GM12878 (cell line): ENCODE measurements around the gene SQSTM1. TPM values are rescaled to one million over a fixed set of nuclear protein-coding genes. Genes with fewer than 3 reads are reported as not detected.

Experiments used
- ATF7 ChIP-seq: fragments of 450-650 bp; IDR thresholded peaks from 2 replicates; pipeline ENCODE4 v1.6.1; 2016; ENCODE audit warnings: low read depth, mild to moderate bottlenecking
- CBFB ChIP-seq: IDR thresholded peaks from 2 replicates; pipeline ENCODE4 v1.6.1; 2016; ENCODE audit warnings: antibody characterized with exemption, low read depth
- CBX3 ChIP-seq: fragments of 200-600 bp; sonication (generic); IDR thresholded peaks from 2 replicates; pipeline ENCODE4 v1.6.1; 2016; ENCODE audit warnings: low read depth, borderline replicate concordance
- EP300 ChIP-seq, 2 experiments: fragments of 150-350 bp in 1 of 2; IDR thresholded peaks; 2 replicates each; pipeline ENCODE4 v1.6.1; 2011 to 2012; ENCODE audit warnings: low read depth in 2 of 2, low read length in 2 of 2, borderline replicate concordance in 1 of 2, improper control_type of control experiment in 1 of 2, inconsistent platforms in 1 of 2; ENCODE audit not compliant: control insufficient read depth in 1 of 2
- EZH2 ChIP-seq: IDR thresholded peaks from 2 replicates; pipeline ENCODE4 v1.6.1; 2012; ENCODE audit warnings: low read depth, mild to moderate bottlenecking, control low read depth, inconsistent platforms, low read length, borderline replicate concordance; ENCODE audit not compliant: control insufficient read depth
- HCFC1 ChIP-seq: fragments of 150-350 bp; IDR thresholded peaks from 2 replicates; pipeline ENCODE4 v1.6.1; 2014; ENCODE audit warnings: low read length
- HDAC6 ChIP-seq: fragments of 200-600 bp; sonication (generic); IDR thresholded peaks from one replicate; pipeline ENCODE4 v1.8.0; 2017; ENCODE audit warnings: antibody characterized with exemption; ENCODE audit not compliant: unreplicated experiment
- HSF1 ChIP-seq: fragments of 150-350 bp; IDR thresholded peaks from 2 replicates; pipeline ENCODE4 v1.6.1; 2014; ENCODE audit warnings: mild to moderate bottlenecking, low read depth, low read length
- IRF5 ChIP-seq: fragments of 450-650 bp; IDR thresholded peaks from 2 replicates; pipeline ENCODE4 v1.6.1; 2017; ENCODE audit warnings: borderline replicate concordance
- JUNB ChIP-seq: IDR thresholded peaks from 2 replicates; pipeline ENCODE4 v1.6.1; 2016; ENCODE audit warnings: antibody characterized with exemption, mild to moderate bottlenecking
- LARP7 ChIP-seq: fragments of 450-650 bp; IDR thresholded peaks from 2 replicates; pipeline ENCODE4 v1.6.1; 2017; ENCODE audit warnings: mild to moderate bottlenecking
- MLLT1 ChIP-seq: fragments of 450-650 bp; IDR thresholded peaks from 2 replicates; pipeline ENCODE4 v1.6.1; 2016; ENCODE audit warnings: mild to moderate bottlenecking
- MTA2 ChIP-seq: fragments of 450-650 bp; IDR thresholded peaks from 2 replicates; pipeline ENCODE4 v1.6.1; 2016; ENCODE audit warnings: low read depth, mild to moderate bottlenecking, moderate library complexity
- MYB ChIP-seq: fragments of 150-350 bp; IDR thresholded peaks from 2 replicates; pipeline ENCODE4 v1.6.1; 2014; ENCODE audit warnings: mild to moderate bottlenecking, low read depth, low read length, borderline replicate concordance
- NR2F1 ChIP-seq: fragments of 450-650 bp; conservative IDR thresholded peaks from 2 replicates; pipeline ENCODE4 v1.6.1; 2017; ENCODE audit warnings: mild to moderate bottlenecking
- PKNOX1 ChIP-seq: fragments of 450-650 bp; IDR thresholded peaks from 2 replicates; pipeline ENCODE4 v1.6.1; 2016; ENCODE audit warnings: mild to moderate bottlenecking
- RAD51 ChIP-seq: fragments of 450-650 bp; IDR thresholded peaks from 2 replicates; pipeline ENCODE4 v1.6.1; 2016; ENCODE audit warnings: moderate library complexity, mild to moderate bottlenecking, inconsistent platforms
- SMC3 ChIP-seq: IDR thresholded peaks from 2 replicates; pipeline ENCODE4 v1.6.1; 2011; ENCODE audit warnings: low read length, improper control_type of control experiment, borderline replicate concordance
- SP1 ChIP-seq: IDR thresholded peaks from one replicate; pipeline ENCODE4 v1.6.1; 2011; ENCODE audit warnings: low read depth, low read length
- TAF1 ChIP-seq: IDR thresholded peaks from 2 replicates; pipeline ENCODE4 v1.6.1; 2011; ENCODE audit warnings: mild to moderate bottlenecking, low read depth, low read length, borderline replicate concordance
- USF1 ChIP-seq: IDR thresholded peaks from 2 replicates; pipeline ENCODE4 v1.6.1; 2011; ENCODE audit warnings: borderline replicate concordance, low read depth, mild to moderate bottlenecking, moderate library complexity, mixed read lengths, low read length; ENCODE audit not compliant: insufficient read depth; ENCODE audit errors: extremely low read length
- ZBTB33 ChIP-seq: fragments of 450-650 bp; IDR thresholded peaks from 2 replicates; pipeline ENCODE4 v1.6.1; 2017; ENCODE audit warnings: mild to moderate bottlenecking
- polyA plus RNA-seq, 11 experiments: library from polyadenylated mRNA; depleted of rRNA in 4 of 11; unstranded in 6 of 11; stranded (reverse) in 5 of 11; fragments of >200 nt; fragmentation: Nextera tagmentation in 4 of 11; fragmentation: Illumina TruSeq in 1 of 11; extraction: Ambion mirVana in 4 of 11; extraction: Trizol in 1 of 11; gene quantifications; 1 replicate in 1 of 11; 2 replicates in 10 of 11; pipeline versions ENCODE4 v1.2.1 to v1.2.3, GENCODE V29; 2011 to 2016; ENCODE audit warnings: inconsistent platforms in 2 of 11, missing spikeins in 2 of 11, low read depth in 1 of 11
- total RNA-seq, 4 experiments: library from RNA; depleted of rRNA in 3 of 4; stranded (reverse); fragments of >200 nt in 3 of 4; fragmentation: Illumina TruSeq in 1 of 4; extraction: Trizol in 1 of 4; gene quantifications; 2 replicates each; pipeline versions ENCODE4 v1.2.1 to v1.2.3, GENCODE V29; 2013 to 2021

SQSTM1 gene
- total and polyA plus RNA-seq, 10 of the 15 experiments (the other 5 are each of a cell fraction or from before 2014, with no cell fraction given), result 6.3 to 138 (median 62.1) TPM

- no peak for TF ChIP-seq USF1
- no peak for TF ChIP-seq RAD51
- TF ChIP-seq CBX3, result no peak
- TF ChIP-seq SP1, result peak; percentile 70
- TF ChIP-seq PKNOX1, result no peak
- no peak for TF ChIP-seq JUNB
- peak; percentile 64 for TF ChIP-seq HDAC6
- TF ChIP-seq MYB, result no peak
- TF ChIP-seq EZH2, result no peak
- TF ChIP-seq LARP7, result peak; percentile 88
- no peak for TF ChIP-seq IRF5
- TF ChIP-seq MTA2, result peak; percentile 22; the same call in 1 of the 2 replicates
- peak; percentile 47 for TF ChIP-seq HCFC1
- TF ChIP-seq NR2F1, result peak; percentile 73
- peak; percentile 89 for TF ChIP-seq CBFB
- no peak; the same call in 1 of the 2 replicates for TF ChIP-seq MLLT1
- TF ChIP-seq ZBTB33, result no peak
- TF ChIP-seq TAF1, result peak; percentile 75; the same call in 1 of the 2 replicates
- no peak for TF ChIP-seq HSF1
- no peak for TF ChIP-seq EP300 (IDR thresholded peaks at IDR 0.05; ENCODE audit: borderline replicate concordance in 1 of 2, control insufficient read depth in 1 of 2, low read depth in 2 of 2, low read length in 2 of 2)
- TF ChIP-seq ATF7, result no peak
- peak; percentile 5; the same call in 1 of the 2 replicates for TF ChIP-seq SMC3
These were observed at the start of gene SQSTM1 (continued) for GRCh38 chr5:179820483-179821297.
